Activated CD8-positive, alpha-beta T cell treated with anti-CD3 and anti-CD28 coated beads for 36 hours (primary cell): ENCODE measurements around the gene WWC1. TPM values are rescaled to one million over a fixed set of nuclear protein-coding genes. Genes with fewer than 3 reads are reported as not detected.

ENCODE experiments used
- ATAC-seq: fragments of 200-7000 bp; cut with Tn5 transposase; one replicate; pipeline ENCODE4 v1.10.0; 2021; ENCODE audit warnings: mild to moderate bottlenecking, moderate library complexity
- CTCF ChIA-PET: fragments of 350-600 bp; sonication (Branson Sonifier 250); formaldehyde crosslinking; loops from one replicate; lab custom pipeline; 2021; ENCODE audit warnings: antibody characterized with exemption; lab: Charles Lee
- POLR2A ChIA-PET: fragments of 350-600 bp; sonication (Branson Sonifier 250); formaldehyde crosslinking; loops from one replicate; lab custom pipeline; 2021; ENCODE audit warnings: antibody characterized with exemption; lab: Charles Lee
- DNase-seq: peaks from one replicate; pipeline ENCODE4 v3.0.0-alpha.2; 2020
- H3K27ac Mint-ChIP-seq: one replicate; pipeline ENCODE4 v1.8.0; 2021; ENCODE audit warnings: mild to moderate bottlenecking, mixed read lengths
- H3K27me3 Mint-ChIP-seq: one replicate; pipeline ENCODE4 v1.8.0; 2021; ENCODE audit warnings: mixed read lengths
- H3K36me3 Mint-ChIP-seq: one replicate; pipeline ENCODE4 v1.8.0; 2021; ENCODE audit warnings: low read depth, mixed read lengths
- H3K4me1 Mint-ChIP-seq: one replicate; pipeline ENCODE4 v1.8.0; 2021; ENCODE audit warnings: low read depth, mixed read lengths
- H3K4me3 Mint-ChIP-seq: one replicate; pipeline ENCODE4 v1.8.0; 2021; ENCODE audit warnings: mild to moderate bottlenecking, moderate library complexity, mixed read lengths
- H3K9me3 Mint-ChIP-seq: one replicate; pipeline ENCODE4 v1.8.0; 2021; ENCODE audit warnings: mixed read lengths
- intact Hi-C: fragments of 100-400 bp; cut with micrococcal nuclease; formaldehyde crosslinking; loops from one replicate; pipeline ENCODE4 v1.10.0; 2022
- total RNA-seq, 2 experiments: library from RNA; stranded (reverse); gene quantifications; one replicate each; pipeline ENCODE4 v1.2.3, GENCODE V29; 2021
- TF ChIP-seq, protein P1 (sequence below): fragments of 200-600 bp; IDR thresholded peaks from one replicate; pipeline ENCODE4 v1.8.0; 2022; ENCODE audit warnings: antibody characterized with exemption, mild to moderate bottlenecking

Gene WWC1
- total RNA-seq, 2 experiments from 2014 or later: 0.45 to 0.47 TPM

DNA sequence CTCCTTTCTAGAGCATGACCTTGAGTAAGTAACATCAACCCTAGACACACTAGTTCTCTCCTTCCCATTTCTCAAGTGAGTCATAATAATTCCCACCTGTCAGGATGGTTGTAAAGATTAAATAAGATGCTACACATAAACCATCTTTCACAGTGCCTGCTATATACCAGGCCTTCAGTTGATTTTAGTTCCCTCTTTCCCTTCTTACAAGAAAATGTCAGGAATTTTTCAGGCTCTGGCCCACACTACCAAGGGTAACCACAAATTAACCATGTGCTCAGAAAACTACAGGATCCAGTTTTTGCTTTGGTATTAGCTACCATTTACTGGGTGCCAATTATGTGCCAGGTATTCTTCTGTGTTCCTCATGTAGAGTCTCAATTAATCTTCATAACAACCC, 152.1 kb downstream of the WWC1 start:
- TF ChIP-seq, protein P1, sequence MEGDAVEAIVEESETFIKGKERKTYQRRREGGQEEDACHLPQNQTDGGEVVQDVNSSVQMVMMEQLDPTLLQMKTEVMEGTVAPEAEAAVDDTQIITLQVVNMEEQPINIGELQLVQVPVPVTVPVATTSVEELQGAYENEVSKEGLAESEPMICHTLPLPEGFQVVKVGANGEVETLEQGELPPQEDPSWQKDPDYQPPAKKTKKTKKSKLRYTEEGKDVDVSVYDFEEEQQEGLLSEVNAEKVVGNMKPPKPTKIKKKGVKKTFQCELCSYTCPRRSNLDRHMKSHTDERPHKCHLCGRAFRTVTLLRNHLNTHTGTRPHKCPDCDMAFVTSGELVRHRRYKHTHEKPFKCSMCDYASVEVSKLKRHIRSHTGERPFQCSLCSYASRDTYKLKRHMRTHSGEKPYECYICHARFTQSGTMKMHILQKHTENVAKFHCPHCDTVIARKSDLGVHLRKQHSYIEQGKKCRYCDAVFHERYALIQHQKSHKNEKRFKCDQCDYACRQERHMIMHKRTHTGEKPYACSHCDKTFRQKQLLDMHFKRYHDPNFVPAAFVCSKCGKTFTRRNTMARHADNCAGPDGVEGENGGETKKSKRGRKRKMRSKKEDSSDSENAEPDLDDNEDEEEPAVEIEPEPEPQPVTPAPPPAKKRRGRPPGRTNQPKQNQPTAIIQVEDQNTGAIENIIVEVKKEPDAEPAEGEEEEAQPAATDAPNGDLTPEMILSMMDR: no peak
- ChIA-PET CTCF (no interaction called here), POLR2A (no interaction called here)
- H3K27me3 Mint-ChIP-seq: peaks cover 4% of the 10 kb centered on the region
- H3K9me3 Mint-ChIP-seq: no peaks in the 10 kb centered on the region
- no peak overlapping the region for H3K27ac Mint-ChIP-seq
- no peak overlapping the region for H3K4me3 Mint-ChIP-seq
- no peaks in the 10 kb centered on the region for H3K4me1 Mint-ChIP-seq
- DNase-seq (no peak), ATAC-seq (no peak)
- H3K36me3 Mint-ChIP-seq: no peaks in the 10 kb centered on the region
- intact Hi-C loops: no loop called here

DNA sequence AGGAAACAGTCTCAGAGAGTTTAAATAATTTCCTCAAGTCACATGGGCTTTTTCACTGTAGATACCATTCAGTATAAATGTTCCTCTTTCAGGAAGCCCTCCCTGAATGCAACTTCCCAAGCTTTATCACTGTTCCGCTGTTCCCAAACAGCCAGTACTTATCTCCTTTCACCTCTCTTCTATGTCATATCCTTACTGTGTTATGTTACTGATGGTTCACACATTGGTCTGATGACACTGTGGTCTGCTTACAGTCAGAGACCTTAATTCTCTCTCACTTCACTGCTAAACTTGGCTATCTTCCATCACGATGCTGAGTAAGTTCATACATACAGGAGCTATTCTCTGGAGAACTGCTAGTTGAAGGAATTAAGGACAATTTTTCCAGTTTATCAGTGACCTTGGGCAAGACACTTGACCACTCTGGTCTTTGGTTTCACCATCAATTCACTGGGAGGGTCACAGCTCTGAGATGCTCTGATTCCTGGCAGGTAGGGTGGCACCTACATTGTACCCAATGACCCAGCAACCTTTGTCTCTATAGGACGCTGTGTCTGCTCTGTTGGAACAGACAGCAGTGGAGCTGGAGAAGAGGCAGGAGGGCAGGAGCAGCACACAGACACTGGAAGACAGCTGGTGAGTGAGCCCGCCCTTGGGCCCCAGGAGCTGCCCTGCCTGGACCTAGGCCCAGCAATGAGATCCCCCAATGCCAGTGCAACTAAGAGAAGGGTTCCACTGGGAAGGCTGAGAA, 152.7 kb downstream of the WWC1 start:
- CTCF ChIA-PET: no interaction called here
- Mint-ChIP-seq H3K4me1 (no peaks in the 10 kb centered on the region), H3K9me3 (no peaks in the 10 kb centered on the region), H3K27me3 (peaks cover 2% of the 10 kb centered on the region), H3K36me3 (no peaks in the 10 kb centered on the region), H3K27ac (no peak overlapping the region), H3K4me3 (no peak overlapping the region)
- TF ChIP-seq, protein P1: no peak
- DNase-seq (no peak), ATAC-seq (no peak)
- POLR2A ChIA-PET: interaction anchor here (1.5 kb wide), 1 partner anchor 13 kb away, joined by 3 read pairs; no protein-coding TSS in a partner anchor
- intact Hi-C loops: no loop called here

DNA sequence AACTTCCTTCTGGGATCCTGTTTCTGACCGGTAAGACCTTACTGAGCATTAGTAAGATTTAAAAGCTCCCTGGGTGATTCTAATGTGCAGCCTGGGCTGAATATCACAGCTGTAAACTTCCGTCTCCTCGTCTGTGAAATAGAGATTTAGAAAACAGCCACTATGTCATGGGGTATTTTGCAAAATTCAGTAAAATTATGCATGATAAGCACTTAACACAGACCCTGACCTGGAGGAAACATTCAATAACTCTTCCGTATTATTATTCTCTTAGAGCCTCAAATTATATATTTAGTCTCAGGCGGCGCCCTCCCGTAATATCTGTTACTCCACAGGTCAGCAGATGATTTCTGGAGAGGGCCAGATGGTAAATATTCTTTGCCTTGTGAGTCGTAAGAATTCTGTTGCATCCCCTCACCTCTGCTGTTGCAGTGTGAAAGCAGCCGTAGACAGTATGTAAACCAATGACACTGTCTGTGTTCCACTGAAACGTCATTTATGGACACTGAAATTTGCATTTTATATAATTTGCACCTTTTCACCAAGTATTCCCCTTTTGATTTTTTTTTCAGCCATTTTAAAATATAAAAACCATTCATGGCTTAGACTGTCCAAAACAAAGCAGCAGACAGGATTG, 155.7 kb downstream of the WWC1 start:
- H3K4me3 Mint-ChIP-seq: no peak overlapping the region
- H3K27me3 Mint-ChIP-seq: peaks cover 4% of the 10 kb centered on the region
- intact Hi-C loops: no loop called here
- no peak for DNase-seq
- no peaks in the 10 kb centered on the region for H3K9me3 Mint-ChIP-seq
- H3K36me3 Mint-ChIP-seq: no peaks in the 10 kb centered on the region
- no peaks in the 10 kb centered on the region for H3K4me1 Mint-ChIP-seq
- TF ChIP-seq, protein P1: no peak
- H3K27ac Mint-ChIP-seq: no peak overlapping the region
- ATAC-seq: no peak
- ChIA-PET POLR2A (no interaction called here), CTCF (no interaction called here)

DNA sequence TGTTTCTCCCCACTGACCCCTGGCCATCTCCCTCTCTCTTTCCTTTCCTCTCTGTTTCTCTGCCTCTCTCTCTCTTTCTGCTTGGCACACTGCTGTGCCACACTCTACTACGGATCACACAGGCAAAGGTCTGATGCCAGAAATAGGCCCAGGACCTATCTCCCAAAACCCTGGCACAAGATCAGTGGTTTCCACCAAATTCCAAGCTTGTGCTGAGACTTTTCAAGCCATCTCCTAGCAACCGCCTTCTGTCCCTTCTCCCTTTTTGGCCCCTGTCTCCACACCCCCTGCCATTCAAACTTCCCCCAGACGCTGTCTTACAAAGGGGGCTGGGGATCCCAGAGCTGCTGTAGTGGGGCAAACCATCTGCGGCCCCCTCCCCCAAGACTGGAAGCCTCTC, 156.4 kb downstream of the WWC1 start:
- Mint-ChIP-seq H3K36me3 (no peaks in the 10 kb centered on the region), H3K27ac (no peak overlapping the region), H3K4me3 (no peak overlapping the region), H3K27me3 (peaks cover 4% of the 10 kb centered on the region), H3K4me1 (no peaks in the 10 kb centered on the region), H3K9me3 (no peaks in the 10 kb centered on the region)
- ATAC-seq (no peak), DNase-seq (no peak)
- TF ChIP-seq, protein P1: no peak
- POLR2A ChIA-PET: no interaction called here
- CTCF ChIA-PET: no interaction called here
- intact Hi-C loops: no loop called here

DNA sequence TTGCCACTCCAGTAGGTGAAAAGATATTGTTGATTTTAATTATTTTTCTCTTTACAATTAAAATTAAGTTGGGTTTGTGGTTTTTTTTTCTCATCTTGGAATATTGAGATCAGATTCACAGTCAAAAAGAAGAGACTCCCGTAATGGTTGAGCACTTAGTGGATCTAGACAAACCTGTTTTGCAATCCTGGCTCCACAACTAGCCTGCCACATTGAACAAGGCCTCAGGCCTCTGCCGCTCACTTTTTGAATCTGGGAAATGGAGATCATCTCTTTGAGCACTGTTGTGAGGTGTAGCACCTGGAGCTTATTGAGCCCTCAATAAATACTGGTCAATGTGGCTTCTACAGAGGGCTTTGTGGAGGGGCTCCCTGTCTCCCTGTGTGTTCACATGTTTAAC, 157.7 kb downstream of the WWC1 start:
- TF ChIP-seq, protein P1: no peak
- no peak for DNase-seq
- Mint-ChIP-seq H3K36me3 (no peaks in the 10 kb centered on the region), H3K27ac (no peak overlapping the region), H3K4me1 (no peaks in the 10 kb centered on the region), H3K4me3 (no peak overlapping the region), H3K27me3 (peaks cover 4% of the 10 kb centered on the region), H3K9me3 (no peaks in the 10 kb centered on the region)
- ChIA-PET CTCF (no interaction called here), POLR2A (no interaction called here)
- intact Hi-C loops: no loop called here
- no peak for ATAC-seq
